OCI-LY3 (cell line): ENCODE data around the gene SMG1.
"Not testable (repeated sequence)": the region's sequence is repeated elsewhere in the genome, so short reads cannot be mapped to it uniquely, and the experiment has no call there.

Experiments
- CTCF ChIP-seq: fragments of 200-600, 300-600 bp; sonication (generic); IDR thresholded peaks from 2 replicates; pipeline ENCODE4 v1.5.1; 2014; ENCODE audit warnings: antibody characterized with exemption, low read length, low read depth
- EZH2phosphoT487 ChIP-seq: fragments of 200-600 bp; shearing (Covaris generic); IDR thresholded peaks from 2 replicates; pipeline ENCODE4 v1.6.1; 2018; ENCODE audit warnings: antibody characterized with exemption, mixed run types, low read depth

- not testable (repeated sequence) for TF ChIP-seq CTCF, EZH2phosphoT487
Measured at GRCh38 chr16:18956658-18957241, 30.5 kb upstream of the SMG1 start.
